Colonic mucosa (tissue), 4 donors: Measurements from ENCODE around the gene GALNT17. TPM values are rescaled to one million over a fixed set of nuclear protein-coding genes. Genes with fewer than 3 reads are reported as not detected.

Experiments used
- DNase-seq: peaks from one replicate; pipeline ENCODE4 v3.0.0-alpha.2; 2020
- H3K27ac ChIP-seq: fragments of 200-600 bp; one replicate; pipeline ENCODE4 v1.8.0; 2021
- H3K27me3 ChIP-seq: fragments of 200-600 bp; one replicate; pipeline ENCODE4 v1.8.0; 2021
- H3K36me3 ChIP-seq: fragments of 200-600 bp; one replicate; pipeline ENCODE4 v1.8.0; 2021
- H3K4me1 ChIP-seq: fragments of 200-600 bp; one replicate; pipeline ENCODE4 v1.8.0; 2021; ENCODE audit warnings: mild to moderate bottlenecking
- H3K4me3 ChIP-seq: fragments of 200-600 bp; one replicate; pipeline ENCODE4 v1.8.0; 2021
- H3K9ac ChIP-seq, 2 donors: one replicate each; pipeline ENCODE4 v1.7.0; 2013; ENCODE audit warnings: control low read depth in 2 of 2, low read depth in 2 of 2, low read length in 2 of 2
- H3K9me3 ChIP-seq: fragments of 200-600 bp; one replicate; pipeline ENCODE4 v1.8.0; 2021
- CTCF ChIP-seq: fragments of 200-600 bp; IDR thresholded peaks from one replicate; pipeline ENCODE4 v1.8.0; 2022; ENCODE audit warnings: antibody characterized with exemption, mild to moderate bottlenecking
- intact Hi-C: fragments of 100-400 bp; cut with DNase I; formaldehyde crosslinking; loops from one replicate; pipeline ENCODE4 v1.14.1; 2022
- total RNA-seq, 2 donors: library from RNA; stranded (reverse); fragmentation: NEBNext Ultra II Directional in 1 of 2; extraction: Animal tissue kit (Norgen Biotek cat#: 25700) in 1 of 2; gene quantifications; one replicate each; pipeline ENCODE4 v1.2.1, GENCODE V29; 2021
- donor health status: healthy.
- donor health status: DM: no; HTN: no; CAD: no.
- donor health status: DM: no; HTN: no; CAD: no.

GALNT17 gene
- total RNA-seq, 2 donors from 2014 or later, result 0.37 to 1.3 TPM

GRCh38 chr7:71526106-71526505 lies 394.2 kb downstream of the GALNT17 start:
- Histone ChIP-seq H3K4me1 (no peaks in the 10 kb centered on the region), H3K9ac (no peak overlapping the region), H3K36me3 (no peaks in the 10 kb centered on the region), H3K4me3 (no peak overlapping the region), H3K27ac (no peak overlapping the region), H3K9me3 (no peaks in the 10 kb centered on the region), H3K27me3 (no peaks in the 10 kb centered on the region)
- TF ChIP-seq CTCF, result no peak
- DNase-seq, result no peak
- intact Hi-C loops, result no loop called here

DNA sequence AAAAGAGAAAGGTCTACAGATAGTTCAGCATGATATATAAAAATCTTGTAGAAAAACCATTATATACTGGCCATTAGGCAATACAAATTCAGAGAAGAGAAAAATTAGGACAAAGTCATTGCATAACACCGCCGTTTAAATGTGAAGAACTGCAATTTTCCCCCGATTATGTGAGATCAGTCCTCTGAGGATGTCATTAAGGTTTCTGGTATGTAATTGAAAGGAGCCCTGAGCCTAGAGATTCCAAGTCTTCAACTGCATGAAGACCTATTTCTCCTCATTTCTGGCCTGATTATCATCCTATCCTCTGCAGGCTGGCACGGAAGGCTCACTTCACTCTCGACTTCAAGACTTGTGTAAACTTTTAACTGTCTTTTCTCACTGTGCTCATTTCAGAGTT lies 395.3 kb downstream of the GALNT17 start:
- Histone ChIP-seq H3K27me3 (no peaks in the 10 kb centered on the region), H3K27ac (no peak overlapping the region), H3K4me1 (no peaks in the 10 kb centered on the region), H3K9ac (no peak overlapping the region), H3K9me3 (no peaks in the 10 kb centered on the region), H3K4me3 (no peak overlapping the region), H3K36me3 (no peaks in the 10 kb centered on the region)
- DNase-seq, result no peak
- intact Hi-C loops, result no loop called here
- TF ChIP-seq CTCF, result no peak

DNA sequence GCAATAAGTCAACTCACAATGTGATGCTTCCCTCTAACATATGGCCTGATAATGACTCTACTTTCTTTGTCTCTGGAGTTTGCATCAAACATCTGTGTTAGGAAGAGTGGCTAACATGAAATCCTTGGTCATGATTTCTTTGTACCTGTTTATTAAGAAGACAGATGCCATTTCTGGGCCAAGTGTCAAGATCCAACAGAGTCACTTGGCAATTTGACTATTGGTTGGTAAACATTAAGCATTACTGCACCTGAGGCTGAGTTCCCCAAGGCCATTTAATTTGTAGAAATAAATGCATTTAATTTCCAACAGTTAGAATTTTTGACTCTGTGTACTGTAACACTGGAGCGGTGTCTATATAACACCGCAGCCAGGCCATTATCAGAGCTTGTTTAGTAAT lies 403.7 kb downstream of the GALNT17 start:
- DNase-seq, result no peak
- TF ChIP-seq CTCF, result no peak
- intact Hi-C loops, result no loop called here
- Histone ChIP-seq H3K36me3 (no peaks in the 10 kb centered on the region), H3K9me3 (no peaks in the 10 kb centered on the region), H3K27ac (no peak overlapping the region), H3K4me3 (no peak overlapping the region), H3K4me1 (no peaks in the 10 kb centered on the region), H3K27me3 (no peaks in the 10 kb centered on the region), H3K9ac (no peak overlapping the region)

GRCh38 chr7:71538210-71538609 lies 406.3 kb downstream of the GALNT17 start:
- intact Hi-C loops, result no loop called here
- no peaks in the 10 kb centered on the region for H3K27me3 ChIP-seq
- DNase-seq, result no peak
- H3K4me1 ChIP-seq, result no peaks in the 10 kb centered on the region
- H3K9me3 ChIP-seq, result no peaks in the 10 kb centered on the region
- H3K27ac ChIP-seq, result no peak overlapping the region
- H3K9ac ChIP-seq, result no peak overlapping the region
- H3K4me3 ChIP-seq, result no peak overlapping the region
- no peak for TF ChIP-seq CTCF
- H3K36me3 ChIP-seq, result no peaks in the 10 kb centered on the region

DNA sequence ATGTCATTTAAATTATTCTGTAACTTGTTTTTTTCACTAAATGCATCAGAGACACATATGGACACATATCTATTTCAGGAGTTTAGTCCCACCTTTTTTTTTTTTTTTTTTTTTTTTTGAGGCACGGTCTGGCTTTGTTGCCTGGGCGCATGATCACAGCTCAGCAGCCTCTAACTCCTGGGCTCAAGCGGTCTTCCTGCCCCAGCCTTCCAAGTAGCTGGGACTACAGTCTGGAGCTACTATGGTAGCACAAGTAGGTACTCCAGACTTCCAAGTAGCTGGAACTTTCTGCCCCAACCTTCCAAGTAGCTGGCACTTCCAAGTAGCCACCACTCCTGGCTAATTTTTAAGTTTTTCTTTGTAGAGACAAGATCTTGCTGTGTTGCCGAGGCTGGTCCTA lies 407.7 kb downstream of the GALNT17 start:
- intact Hi-C loops, result no loop called here
- H3K27ac ChIP-seq, result no peak overlapping the region

More for the DNA sequence above, 407.7 kb downstream of the GALNT17 start:
- Histone ChIP-seq H3K4me1 (no peaks in the 10 kb centered on the region), H3K4me3 (no peak overlapping the region), H3K9me3 (no peaks in the 10 kb centered on the region), H3K36me3 (no peaks in the 10 kb centered on the region), H3K27me3 (no peaks in the 10 kb centered on the region), H3K9ac (no peak overlapping the region)
- TF ChIP-seq CTCF, result no peak
- DNase-seq, result no peak
